MG63 (cell line): ENCODE measurements around the gene CCDC102A. TPM values are rescaled to one million over a fixed set of nuclear protein-coding genes. Genes with fewer than 3 reads are reported as not detected.

Experiments used
- DNase-seq: peaks from one replicate; pipeline ENCODE4 v3.0.0-alpha.2; 2020
- H3K27me3 ChIP-seq: fragments of 250-450 bp; sonication (Bioruptor Pico); 2 replicates; pipeline ENCODE4 v1.5.1; 2020; ENCODE audit warnings: mild to moderate bottlenecking, moderate library complexity
- H3K36me3 ChIP-seq: fragments of 250-450 bp; sonication (Bioruptor Pico); 2 replicates; pipeline ENCODE4 v1.5.1; 2020; ENCODE audit warnings: mild to moderate bottlenecking, moderate library complexity
- H3K4me3 ChIP-seq: fragments of 250-450 bp; sonication (Bioruptor Pico); 2 replicates; pipeline ENCODE4 v1.5.1; 2020; ENCODE audit warnings: mild to moderate bottlenecking, moderate library complexity
- H3K9me3 ChIP-seq: fragments of 250-450 bp; sonication (Bioruptor Pico); 2 replicates; pipeline ENCODE4 v1.5.1; 2020; ENCODE audit warnings: mild to moderate bottlenecking, moderate library complexity
- total RNA-seq: library from RNA; depleted of rRNA; stranded (reverse); fragments of >200 nt; shearing (Covaris generic); gene quantifications from 2 replicates; pipeline ENCODE4 v1.2.3, GENCODE V29; 2014; ENCODE audit warnings: low replicate concordance

Gene CCDC102A
- total RNA-seq, 1 experiment from 2014 or later: 33.1 TPM

DNA sequence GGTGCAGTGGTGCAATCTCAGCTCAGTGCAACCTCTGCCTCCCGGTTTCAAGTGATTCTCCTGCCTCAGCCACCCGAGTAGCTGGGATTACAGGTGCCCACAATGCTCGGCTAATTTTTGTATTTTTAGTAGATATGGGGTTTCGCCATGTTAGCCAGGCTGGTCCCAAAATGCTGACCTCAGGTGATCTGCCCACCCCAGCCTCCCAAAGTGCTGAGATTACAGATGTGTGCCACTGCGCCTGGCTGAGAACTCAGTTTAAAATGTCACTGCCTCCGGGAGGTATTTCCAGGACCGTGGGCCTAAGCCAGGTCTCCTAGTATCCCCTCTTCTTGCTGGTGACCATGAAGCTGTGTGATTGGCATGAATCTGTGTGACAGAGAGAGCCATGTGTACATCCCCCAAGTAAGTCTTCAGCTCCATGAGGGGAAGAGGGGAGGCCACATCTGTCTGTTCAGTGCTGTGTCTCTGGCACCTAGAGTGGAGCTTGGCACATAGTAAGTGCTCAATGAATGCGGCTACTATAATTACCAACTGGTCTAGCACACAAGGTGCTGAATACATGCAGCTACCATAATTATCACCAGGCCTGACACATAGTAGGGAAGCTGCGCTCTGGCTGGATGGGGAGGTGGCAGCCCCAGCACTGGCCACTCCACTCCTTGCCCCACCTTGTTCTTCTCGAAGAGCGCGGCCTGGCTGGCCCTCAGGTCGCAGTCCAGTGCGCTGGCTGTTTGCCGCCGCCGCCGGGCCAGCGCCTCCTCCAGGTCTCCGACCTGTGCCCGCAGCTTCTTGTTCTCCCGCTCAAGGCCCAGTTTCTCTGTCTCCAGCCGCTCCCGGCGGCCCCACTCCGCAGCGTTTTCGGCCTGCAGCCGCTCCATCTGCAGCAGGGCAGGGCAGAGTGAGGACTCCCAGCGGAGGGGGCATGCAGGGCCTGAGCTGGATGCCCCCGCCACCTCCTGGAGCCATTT, 18.7 kb downstream of the CCDC102A start:
- DNase-seq: no peak
- no peaks in the 10 kb centered on the region for H3K27me3 ChIP-seq
- peaks cover 7% of the 10 kb centered on the region for H3K36me3 ChIP-seq
- H3K9me3 ChIP-seq: no peaks in the 10 kb centered on the region
- no peak overlapping the region for H3K4me3 ChIP-seq

DNA sequence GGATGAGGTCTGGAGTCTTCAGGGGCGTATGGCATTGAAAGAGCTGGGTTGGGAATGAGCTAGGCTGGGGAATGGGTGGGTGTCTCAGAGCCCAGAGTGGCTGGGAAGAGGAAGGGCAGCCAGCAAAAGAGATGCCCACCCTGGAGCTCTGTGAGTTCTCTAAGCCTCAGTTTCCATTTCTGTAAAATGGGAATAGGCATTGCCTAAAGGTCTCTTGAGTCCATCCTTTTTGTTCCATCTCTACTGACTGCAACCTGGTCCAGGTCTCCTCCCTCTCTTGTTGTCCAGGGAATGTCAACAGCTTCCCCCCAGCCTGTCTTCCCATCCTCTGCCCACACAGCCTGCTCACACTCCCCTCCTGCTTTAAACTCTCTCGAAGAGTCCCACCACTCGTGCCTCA, 19.6 kb downstream of the CCDC102A start:
- no peak for DNase-seq
- H3K9me3 ChIP-seq: no peaks in the 10 kb centered on the region
- H3K4me3 ChIP-seq: no peak overlapping the region
- H3K27me3 ChIP-seq: no peaks in the 10 kb centered on the region
- H3K36me3 ChIP-seq: peaks cover 7% of the 10 kb centered on the region

DNA sequence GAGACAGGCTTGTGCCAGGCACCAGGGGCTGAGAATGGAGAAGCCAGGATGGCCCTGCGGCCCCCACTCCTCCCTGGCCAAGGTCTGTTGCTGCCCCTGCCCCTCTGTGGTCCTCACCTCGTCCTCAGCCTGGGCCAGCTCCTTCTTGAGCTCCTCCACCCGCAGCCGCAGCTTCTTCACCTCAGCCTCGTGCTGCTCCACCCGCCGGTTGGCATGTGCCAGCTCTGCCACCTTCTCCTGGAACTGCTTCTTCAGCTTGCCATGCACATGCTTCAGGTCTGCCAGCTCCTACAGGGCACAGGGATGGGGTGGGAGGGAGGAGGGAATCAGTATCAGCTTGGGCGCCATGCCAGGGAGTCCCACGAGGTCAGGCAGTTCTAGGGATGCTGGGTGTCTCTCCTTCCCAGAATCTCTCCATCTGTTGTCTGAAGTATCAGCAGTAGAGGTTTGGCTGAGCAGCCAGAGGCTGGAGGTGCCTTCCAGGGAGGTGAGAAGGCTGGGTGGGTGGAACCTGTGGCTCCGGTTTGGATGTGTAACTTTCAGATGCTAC, 20.1 kb downstream of the CCDC102A start:
- Histone ChIP-seq H3K27me3 (no peaks in the 10 kb centered on the region), H3K9me3 (no peaks in the 10 kb centered on the region), H3K4me3 (no peak overlapping the region), H3K36me3 (peaks cover 7% of the 10 kb centered on the region)
- no peak for DNase-seq

DNA sequence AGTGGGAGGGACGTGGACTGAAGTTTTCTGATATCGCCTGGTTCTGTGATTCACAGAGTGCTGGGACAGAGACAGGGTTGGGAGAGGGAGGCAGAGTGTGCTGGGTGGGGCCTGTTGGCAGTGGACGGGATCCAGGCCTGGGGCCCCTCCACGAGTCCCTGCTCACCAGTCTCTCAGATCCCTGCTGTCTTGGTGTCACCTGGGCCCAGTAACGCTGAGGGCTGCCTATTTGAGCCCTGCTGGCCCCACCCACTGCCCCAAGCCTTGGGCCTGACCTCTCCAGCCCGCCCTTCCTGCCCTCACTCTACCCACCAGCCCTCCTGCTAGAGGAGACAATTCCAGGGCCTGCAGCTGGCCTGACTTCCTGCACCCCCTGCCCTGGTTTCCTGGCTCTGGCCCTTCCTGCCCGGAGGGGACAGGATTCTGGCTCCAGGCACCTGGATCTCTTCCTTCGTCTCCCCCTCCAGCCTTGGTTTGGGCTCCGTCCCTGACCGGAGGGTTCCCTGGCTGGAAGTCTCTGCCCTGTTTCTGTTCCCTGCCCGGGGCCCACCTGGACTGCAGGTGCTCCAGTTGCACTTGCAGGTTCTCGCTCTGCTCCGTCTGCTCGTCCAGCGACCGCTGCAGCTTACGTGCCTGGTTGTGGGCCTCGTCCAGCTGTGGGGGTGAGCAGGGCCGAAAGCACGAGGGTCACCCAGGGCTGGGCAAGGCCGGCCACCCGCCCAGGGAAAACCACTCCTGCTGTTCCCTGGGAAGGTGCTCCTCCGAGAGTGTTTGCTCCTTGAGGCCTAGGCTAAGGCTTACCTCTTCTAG, 21.4 kb downstream of the CCDC102A start:
- H3K36me3 ChIP-seq: peaks cover 7% of the 10 kb centered on the region
- no peak for DNase-seq
- H3K9me3 ChIP-seq: no peaks in the 10 kb centered on the region

DNA sequence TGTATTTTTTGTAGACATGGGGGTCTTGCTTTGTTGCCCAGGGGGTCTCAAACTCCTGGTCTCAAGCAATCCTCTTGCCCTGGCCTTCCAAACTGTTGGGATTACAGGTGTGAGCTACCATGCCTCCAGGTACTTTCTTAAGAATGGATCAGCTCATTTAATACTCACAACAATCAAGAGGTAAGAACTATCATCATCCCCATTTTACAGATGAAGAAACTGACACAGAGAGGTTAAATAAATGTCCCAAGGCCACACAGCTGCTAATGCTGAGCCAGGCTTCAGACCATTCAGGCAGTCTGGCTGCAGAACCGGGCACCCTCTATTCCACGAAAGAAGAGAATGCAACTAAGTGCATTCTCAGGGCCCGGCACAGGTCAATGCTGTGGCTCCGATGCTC, 22.0 kb downstream of the CCDC102A start:
- Histone ChIP-seq H3K36me3 (peaks cover 7% of the 10 kb centered on the region), H3K4me3 (no peak overlapping the region), H3K27me3 (no peaks in the 10 kb centered on the region), H3K9me3 (no peaks in the 10 kb centered on the region)
- no peak for DNase-seq

More for the DNA sequence above, 21.4 kb downstream of the CCDC102A start:
- no peaks in the 10 kb centered on the region for H3K27me3 ChIP-seq
- no peak overlapping the region for H3K4me3 ChIP-seq

DNA sequence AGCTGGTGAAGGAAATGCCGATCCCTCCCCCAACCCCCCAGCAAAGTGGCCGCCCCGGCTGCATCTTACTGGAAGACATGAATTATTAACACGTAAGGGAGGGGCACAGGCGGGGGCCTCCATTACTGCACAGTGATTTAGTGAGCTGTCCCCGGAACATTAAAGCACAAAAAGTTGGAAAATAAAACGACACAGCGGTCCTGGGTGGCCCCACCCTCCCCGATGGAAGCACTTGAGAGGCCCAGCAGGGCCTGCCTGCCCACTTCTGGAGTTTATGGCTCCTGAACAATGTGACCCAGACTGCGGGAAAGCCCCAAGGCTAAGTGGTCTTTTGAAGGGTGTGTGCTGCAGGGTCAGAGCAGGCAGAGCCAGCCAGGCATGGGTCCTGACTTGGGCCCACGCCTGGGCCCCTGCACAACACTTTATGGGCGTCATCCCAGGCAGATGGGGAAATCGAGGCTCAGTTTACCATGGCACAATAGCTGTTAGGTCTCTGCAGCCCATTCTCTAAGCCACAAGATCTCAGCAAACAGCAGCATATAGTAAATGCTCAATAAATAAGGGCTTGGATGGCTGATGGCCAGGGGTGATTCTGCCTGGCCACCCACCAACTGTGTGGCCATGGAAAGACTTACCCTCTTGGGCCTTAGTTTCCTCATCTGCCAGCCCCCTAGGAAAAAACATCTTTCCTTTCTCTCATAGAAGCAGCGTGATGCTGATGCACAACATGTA, 22.8 kb downstream of the CCDC102A start:
- no peak for DNase-seq
- Histone ChIP-seq H3K36me3 (peaks cover 7% of the 10 kb centered on the region), H3K4me3 (no peak overlapping the region), H3K9me3 (no peaks in the 10 kb centered on the region), H3K27me3 (no peaks in the 10 kb centered on the region)

DNA sequence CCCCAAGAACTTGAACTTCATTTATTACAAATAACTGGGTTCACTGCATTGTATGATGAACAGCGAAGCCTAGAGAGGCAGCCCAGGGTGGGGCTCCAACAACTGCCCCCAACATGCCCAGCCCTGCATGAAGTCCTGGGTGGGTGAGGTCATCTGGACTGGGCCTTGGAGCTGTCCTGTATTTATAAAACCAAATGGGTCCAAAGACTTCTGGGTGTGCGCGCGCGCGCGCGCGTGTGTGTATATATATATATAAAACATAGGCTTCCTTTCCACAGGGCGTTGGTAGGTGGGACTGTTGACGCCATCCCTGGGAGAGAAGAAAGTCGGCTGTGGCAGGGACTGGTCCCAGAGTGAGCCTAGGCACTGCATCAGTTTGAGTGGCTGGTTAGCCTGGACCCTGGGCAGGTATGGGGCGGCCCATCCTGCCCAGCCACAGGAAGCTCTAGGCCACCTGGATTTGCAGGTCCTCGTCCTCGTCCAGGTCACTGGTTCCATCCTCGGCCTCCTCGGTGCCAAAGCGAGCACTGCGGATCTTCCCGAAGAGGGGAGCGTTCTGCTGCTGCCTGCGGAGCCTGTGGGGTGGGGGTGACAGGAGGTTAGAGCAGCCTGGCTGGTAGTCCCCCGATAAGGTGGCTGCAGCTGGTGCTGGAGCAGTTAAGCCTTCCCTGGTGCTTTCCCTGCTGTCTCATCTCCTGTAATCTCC, 23.9 kb downstream of the CCDC102A start:
- no peak for DNase-seq
- H3K27me3 ChIP-seq: no peaks in the 10 kb centered on the region
- no peaks in the 10 kb centered on the region for H3K9me3 ChIP-seq
- no peak overlapping the region for H3K4me3 ChIP-seq
- H3K36me3 ChIP-seq: no peaks in the 10 kb centered on the region; the same call in 1 of the 2 replicates

DNA sequence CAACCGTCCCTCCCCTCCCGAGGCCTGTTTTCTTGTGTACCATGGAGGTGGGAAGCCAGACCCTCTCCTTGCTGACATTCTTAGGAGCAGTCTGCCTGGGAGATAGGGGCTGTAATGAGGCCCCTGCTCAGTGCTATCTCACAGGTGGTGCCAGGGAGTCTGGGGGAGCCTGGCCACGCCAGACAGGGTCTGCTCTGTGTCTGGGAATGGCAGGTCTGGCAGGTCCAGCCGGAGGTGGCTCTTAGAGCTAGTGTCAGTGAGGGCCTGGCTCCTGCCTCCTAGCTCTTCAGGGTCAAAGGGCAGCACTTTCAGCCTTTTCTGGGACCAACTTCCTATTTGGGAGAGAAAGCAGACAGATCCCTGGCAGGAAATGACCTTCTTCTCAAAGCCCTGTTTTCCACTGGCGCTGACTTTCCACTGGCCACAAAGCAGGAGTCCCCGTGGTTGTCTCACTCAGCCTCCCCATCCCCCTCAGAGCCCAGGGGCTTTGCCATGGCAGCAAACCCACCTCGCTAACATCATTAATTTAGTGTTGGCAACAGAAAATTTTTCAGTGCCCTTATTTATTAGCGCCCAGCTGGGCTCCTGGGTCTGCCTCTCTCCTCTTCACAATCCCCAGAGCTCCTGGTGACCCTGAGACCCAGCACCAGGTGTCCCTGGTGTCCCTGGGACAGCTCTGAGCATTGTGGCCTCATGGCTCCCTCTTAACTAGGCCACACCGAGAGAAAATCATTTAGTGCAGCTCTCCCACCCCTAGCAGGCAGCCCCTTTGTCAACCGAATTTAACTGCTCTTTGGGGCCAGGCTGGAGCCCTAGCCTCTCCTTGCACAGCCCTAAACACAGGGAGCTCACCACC, 26.1 kb downstream of the CCDC102A start:
- Histone ChIP-seq H3K4me3 (no peak overlapping the region), H3K36me3 (no peaks in the 10 kb centered on the region; the same call in 1 of the 2 replicates), H3K9me3 (no peaks in the 10 kb centered on the region)

DNA sequence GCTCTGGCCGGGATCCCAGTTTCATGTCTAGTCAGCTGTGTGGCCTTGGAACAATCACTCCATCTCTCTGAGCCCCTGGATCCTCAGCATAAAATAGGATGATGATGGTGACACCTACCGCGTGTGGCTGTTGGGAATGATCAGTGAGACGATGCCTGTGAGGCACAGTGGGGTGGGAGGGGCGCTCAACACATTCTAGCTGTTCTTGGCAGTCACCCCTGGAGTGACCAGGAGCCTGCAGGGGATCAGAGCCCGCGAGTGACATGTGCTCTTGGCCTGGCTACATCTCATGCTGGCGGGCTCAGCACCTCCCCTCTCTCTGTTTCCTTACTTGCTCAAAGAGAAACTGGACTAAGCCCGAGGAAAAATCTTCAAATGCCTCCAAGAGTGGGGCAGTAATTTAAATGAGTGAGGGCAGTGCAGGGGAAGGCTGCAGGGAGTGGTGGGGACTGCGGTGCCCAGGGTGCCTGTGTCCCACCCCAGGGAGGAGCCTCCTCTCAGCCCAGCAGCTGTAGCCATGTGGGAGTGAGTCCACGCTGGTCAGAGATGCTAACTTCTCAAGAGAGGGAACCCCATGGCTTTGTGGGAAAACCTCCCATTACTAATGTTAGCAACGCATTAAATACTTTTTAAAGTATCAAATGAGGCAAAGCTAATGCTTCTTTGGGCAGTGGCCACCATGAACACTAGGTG, 27.0 kb downstream of the CCDC102A start:
- Histone ChIP-seq H3K4me3 (no peak overlapping the region), H3K36me3 (no peaks in the 10 kb centered on the region; the same call in 1 of the 2 replicates), H3K27me3 (no peaks in the 10 kb centered on the region; the same call in 1 of the 2 replicates), H3K9me3 (no peaks in the 10 kb centered on the region)
- no peak for DNase-seq

More for the DNA sequence above, 26.1 kb downstream of the CCDC102A start:
- DNase-seq: no peak
- H3K27me3 ChIP-seq: no peaks in the 10 kb centered on the region; the same call in 1 of the 2 replicates

DNA sequence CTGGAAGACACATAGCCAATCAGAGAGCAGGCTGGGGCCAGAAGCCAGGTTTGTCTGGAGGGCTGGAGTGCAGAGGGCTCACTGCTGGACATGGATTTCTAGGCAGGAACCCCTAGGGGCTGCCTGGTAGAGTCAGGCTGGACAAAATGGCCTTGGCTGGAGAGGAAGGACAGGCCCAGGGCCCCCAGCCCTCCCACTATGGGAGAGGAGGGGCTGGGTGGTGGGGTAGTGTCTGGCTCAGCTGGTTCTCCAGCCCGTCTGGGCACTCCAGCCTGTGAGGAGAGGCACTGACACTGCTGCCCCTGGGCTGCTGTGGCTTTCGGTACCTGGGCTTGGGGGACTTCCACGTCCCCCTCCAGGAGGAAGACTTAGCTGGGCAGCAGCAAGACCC, 28.3 kb downstream of the CCDC102A start:
- DNase-seq: no peak
- Histone ChIP-seq H3K9me3 (no peaks in the 10 kb centered on the region), H3K4me3 (no peak overlapping the region), H3K36me3 (no peaks in the 10 kb centered on the region; the same call in 1 of the 2 replicates), H3K27me3 (no peaks in the 10 kb centered on the region; the same call in 1 of the 2 replicates)

DNA sequence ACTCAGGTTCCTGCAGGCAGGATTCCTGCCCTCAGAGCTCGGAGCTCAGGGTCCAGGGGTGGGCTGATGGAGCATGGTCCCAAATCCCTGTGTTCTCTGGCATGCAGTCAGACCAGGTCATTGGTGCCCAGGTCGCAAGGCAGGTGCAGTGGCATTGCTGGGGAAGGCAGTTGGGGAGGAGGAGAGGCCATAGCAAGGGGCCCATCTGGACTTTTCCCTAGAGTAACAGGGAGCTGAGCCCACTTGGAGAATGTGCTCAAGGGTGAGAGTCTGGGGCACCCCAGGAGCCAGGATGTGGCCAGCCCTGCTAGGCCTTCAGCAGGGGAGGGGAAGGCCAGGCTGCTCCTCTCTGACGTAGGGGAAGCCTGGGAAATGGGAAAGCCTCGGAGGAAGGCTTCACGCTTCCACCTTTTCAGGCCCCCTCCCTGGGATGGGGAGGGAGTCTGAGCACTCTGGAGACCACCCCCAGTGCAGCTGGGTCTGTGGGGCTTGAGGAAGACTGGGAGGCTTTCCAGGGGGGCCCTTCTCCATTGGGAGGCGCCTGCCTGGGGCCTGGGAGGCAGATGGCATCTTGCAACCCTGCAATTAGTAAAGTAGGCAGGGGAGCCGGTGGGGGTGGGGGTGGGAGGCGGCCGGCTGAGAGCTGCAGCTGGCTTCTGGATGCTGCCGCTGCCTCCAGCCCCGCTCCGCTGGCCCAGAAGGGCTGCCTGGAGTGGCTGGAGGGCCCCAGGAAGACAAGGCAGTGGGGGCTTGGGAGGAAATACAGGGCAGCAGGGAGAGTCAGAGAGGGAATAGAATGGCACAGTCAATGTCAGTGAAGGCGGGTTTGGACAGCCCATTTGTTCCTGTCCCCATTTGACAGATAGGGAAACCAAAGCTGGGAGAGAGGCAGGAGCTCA, 29.0 kb downstream of the CCDC102A start:
- Histone ChIP-seq H3K27me3 (no peaks in the 10 kb centered on the region; the same call in 1 of the 2 replicates), H3K4me3 (no peak overlapping the region), H3K36me3 (no peaks in the 10 kb centered on the region; the same call in 1 of the 2 replicates), H3K9me3 (no peaks in the 10 kb centered on the region)
- DNase-seq: no peak

DNA sequence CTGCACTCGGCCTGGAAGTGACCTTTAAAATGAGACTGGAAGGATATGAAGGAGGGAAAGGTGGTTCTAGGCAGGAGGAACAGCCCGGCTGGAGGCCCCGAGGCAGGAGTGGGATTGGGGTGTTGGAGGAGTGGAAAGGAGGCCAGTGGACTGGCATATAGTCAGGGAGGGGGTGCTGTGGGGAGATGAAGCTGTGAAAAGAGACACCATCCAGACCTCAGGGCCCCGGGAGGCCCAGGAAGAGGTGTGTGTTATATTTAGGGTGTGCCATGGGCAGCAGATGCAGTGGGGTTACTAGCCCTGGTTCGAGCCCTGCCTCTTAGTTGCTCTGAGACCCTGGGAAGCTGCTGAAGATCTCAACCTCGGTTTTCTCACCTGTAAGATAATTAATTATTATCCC, 31.2 kb downstream of the CCDC102A start:
- no peak for DNase-seq
- Histone ChIP-seq H3K36me3 (no peaks in the 10 kb centered on the region), H3K27me3 (no peaks in the 10 kb centered on the region; the same call in 1 of the 2 replicates), H3K4me3 (no peak overlapping the region), H3K9me3 (no peaks in the 10 kb centered on the region)

DNA sequence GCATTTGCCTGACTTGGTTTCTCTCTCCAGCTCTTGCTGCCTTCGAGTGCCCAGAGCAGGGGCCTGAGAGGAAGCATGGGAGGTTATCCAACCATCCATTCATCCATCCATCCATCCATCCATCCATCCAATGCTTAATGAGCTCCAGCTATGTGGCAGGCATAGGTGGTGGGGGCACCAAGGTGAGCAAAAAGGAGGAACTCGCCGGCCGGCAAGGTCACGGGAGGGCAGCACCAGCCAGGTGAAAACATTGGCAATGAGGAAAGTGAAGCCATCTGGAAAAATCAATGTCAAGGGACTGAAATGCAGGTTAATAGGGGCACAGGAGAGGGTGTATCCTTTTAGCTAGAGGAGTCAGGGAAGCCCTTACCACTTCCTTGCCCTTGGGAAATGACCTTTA, 31.9 kb downstream of the CCDC102A start:
- Histone ChIP-seq H3K9me3 (no peaks in the 10 kb centered on the region), H3K36me3 (no peaks in the 10 kb centered on the region), H3K27me3 (no peaks in the 10 kb centered on the region; the same call in 1 of the 2 replicates), H3K4me3 (no peak overlapping the region)
- DNase-seq: no peak

DNA sequence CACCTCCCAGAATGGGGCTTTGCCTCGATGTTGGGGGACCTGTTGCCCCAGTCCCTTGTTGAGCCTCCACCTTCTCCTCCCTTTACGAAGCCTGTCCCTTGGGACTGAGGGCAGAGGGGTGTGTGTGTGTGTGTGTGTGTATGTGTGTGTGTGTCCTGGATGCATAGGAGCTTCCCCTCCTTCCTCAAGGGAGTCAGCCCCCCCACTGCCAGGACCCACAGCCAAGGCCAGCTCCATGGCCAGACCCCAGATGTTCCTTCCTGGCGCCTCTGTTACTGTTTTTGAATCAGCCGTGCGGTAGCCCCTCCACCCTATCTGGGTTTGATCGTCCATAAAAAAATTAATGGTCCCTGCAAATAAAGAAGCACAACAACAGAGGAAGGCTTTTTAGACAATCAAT, 32.4 kb downstream of the CCDC102A start:
- Histone ChIP-seq H3K4me3 (no peak overlapping the region), H3K27me3 (no peaks in the 10 kb centered on the region; the same call in 1 of the 2 replicates), H3K36me3 (no peaks in the 10 kb centered on the region), H3K9me3 (no peaks in the 10 kb centered on the region)
- no peak for DNase-seq
